Measurements from ENCODE around the gene NOD1. TPM values are rescaled to one million over a fixed set of nuclear protein-coding genes. Genes with fewer than 3 reads are reported as not detected.

NOD1 gene
- total RNA-seq, 1 experiment from 2014 or later: 8.1 TPM

DNA sequence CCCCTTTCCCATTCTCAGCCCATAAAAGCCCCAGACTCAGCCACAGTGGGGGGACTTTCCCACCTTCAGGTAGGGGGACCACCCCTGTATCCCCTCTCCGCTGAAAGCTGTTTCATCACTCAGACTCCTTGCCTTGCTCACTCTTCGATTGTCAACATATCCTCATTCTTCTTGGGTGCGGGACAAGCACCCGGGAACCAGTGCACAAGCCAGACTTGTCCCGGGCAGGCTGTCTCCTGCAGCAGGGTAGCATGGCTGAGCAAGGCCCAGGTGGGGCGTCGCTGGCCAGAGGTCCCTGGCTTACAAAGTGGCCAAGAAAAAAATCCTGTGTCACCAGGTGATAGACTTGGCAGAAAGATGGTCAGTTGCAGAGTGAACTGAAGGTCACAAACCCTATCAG lies 64.7 kb downstream of the NOD1 start:
- in situ Hi-C loops (cut with HindIII; ENCODE audit: low pct_unique_long_range_greater_than_20kb, low sequenced_read_pairs): no loop called here
- TF ChIP-seq TCF7L2 (IDR thresholded peaks at IDR 0.05; ENCODE audit: low read depth, low read length) (no peak), POLR2AphosphoS5 (IDR thresholded peaks at IDR 0.05; ENCODE audit: low read depth, low read length) (no peak), SIN3A (IDR thresholded peaks at IDR 0.05; ENCODE audit: borderline replicate concordance, insufficient read depth, low read depth, low read length) (no peak)
- TF ChIP-seq, protein P1, sequence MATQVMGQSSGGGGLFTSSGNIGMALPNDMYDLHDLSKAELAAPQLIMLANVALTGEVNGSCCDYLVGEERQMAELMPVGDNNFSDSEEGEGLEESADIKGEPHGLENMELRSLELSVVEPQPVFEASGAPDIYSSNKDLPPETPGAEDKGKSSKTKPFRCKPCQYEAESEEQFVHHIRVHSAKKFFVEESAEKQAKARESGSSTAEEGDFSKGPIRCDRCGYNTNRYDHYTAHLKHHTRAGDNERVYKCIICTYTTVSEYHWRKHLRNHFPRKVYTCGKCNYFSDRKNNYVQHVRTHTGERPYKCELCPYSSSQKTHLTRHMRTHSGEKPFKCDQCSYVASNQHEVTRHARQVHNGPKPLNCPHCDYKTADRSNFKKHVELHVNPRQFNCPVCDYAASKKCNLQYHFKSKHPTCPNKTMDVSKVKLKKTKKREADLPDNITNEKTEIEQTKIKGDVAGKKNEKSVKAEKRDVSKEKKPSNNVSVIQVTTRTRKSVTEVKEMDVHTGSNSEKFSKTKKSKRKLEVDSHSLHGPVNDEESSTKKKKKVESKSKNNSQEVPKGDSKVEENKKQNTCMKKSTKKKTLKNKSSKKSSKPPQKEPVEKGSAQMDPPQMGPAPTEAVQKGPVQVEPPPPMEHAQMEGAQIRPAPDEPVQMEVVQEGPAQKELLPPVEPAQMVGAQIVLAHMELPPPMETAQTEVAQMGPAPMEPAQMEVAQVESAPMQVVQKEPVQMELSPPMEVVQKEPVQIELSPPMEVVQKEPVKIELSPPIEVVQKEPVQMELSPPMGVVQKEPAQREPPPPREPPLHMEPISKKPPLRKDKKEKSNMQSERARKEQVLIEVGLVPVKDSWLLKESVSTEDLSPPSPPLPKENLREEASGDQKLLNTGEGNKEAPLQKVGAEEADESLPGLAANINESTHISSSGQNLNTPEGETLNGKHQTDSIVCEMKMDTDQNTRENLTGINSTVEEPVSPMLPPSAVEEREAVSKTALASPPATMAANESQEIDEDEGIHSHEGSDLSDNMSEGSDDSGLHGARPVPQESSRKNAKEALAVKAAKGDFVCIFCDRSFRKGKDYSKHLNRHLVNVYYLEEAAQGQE (IDR thresholded peaks at IDR 0.05; ENCODE audit: insufficient read depth in 1 of 2, low read depth in 2 of 2, low read length in 1 of 2): no peak
- TF ChIP-seq, protein P2, sequence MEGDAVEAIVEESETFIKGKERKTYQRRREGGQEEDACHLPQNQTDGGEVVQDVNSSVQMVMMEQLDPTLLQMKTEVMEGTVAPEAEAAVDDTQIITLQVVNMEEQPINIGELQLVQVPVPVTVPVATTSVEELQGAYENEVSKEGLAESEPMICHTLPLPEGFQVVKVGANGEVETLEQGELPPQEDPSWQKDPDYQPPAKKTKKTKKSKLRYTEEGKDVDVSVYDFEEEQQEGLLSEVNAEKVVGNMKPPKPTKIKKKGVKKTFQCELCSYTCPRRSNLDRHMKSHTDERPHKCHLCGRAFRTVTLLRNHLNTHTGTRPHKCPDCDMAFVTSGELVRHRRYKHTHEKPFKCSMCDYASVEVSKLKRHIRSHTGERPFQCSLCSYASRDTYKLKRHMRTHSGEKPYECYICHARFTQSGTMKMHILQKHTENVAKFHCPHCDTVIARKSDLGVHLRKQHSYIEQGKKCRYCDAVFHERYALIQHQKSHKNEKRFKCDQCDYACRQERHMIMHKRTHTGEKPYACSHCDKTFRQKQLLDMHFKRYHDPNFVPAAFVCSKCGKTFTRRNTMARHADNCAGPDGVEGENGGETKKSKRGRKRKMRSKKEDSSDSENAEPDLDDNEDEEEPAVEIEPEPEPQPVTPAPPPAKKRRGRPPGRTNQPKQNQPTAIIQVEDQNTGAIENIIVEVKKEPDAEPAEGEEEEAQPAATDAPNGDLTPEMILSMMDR (IDR thresholded peaks at IDR 0.05): no peak
- Histone ChIP-seq H3K4me1 (ENCODE audit: control insufficient read depth, insufficient read depth, low read length) (no peaks in the 10 kb centered on the region), H3K27ac (ENCODE audit: low read length) (no peak overlapping the region), H3K27me3 (ENCODE audit: control insufficient read depth, insufficient read depth, low read length) (no peaks in the 10 kb centered on the region), H3K36me3 (ENCODE audit: control insufficient read depth, insufficient read depth, low read length) (no peaks in the 10 kb centered on the region), H3K4me3 (ENCODE audit: low read depth in 2 of 2, low read length in 2 of 2) (no peak overlapping the region), H3K9me3 (ENCODE audit: control insufficient read depth, insufficient read depth, low read depth, low read length) (no peaks in the 10 kb centered on the region)
- intact Hi-C loops (cut with micrococcal nuclease; ENCODE audit: unreplicated experiment): loop anchor here (2.0 to 5.0 kb wide), 3 partner anchors 137 to 252 kb away; no protein-coding TSS in a partner anchor
- CTCF ChIA-PET: interaction anchor here (1.0 kb wide), 1 partner anchor 280 kb away, joined by 3 read pairs; no protein-coding TSS in a partner anchor
- ATAC-seq: no peak
- POLR2A ChIA-PET: no interaction called here
- BruUV-seq (replicated peaks): no TSS peak
- DNase-seq (ENCODE audit: low read depth, low spot score): no peak

DNA sequence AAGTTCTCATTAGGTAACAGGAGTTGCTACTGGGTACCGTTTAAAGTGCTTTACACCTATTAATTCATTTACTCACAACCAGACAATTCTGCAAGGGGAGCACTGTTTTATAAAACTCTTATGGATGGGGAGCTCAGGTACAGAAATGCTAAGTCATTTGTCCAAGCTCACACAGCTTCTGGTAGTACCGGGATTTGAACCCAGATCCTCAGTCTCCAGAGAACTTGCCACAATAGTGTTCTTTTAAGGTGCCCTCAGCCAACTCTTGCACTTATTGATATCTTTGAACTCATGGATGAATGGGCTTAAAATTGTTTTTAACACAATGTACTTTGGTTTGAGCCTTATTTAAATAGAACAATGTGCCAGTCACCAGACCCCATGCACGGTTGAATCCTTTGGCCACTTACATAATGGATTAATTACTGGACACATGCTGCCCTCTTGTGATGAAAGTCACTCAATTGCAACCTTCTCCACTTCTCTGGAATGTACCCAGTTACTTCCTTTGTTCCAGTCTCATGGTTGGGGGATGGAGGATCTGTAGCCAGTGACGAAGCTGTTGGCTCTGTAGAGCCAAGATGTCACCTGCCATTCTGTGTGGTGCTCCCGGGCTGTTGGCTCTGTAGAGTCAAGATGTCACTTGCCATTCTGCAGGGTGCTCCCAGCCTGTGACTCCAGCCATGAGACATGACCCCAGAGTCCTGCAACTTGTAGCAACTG lies 65.6 kb downstream of the NOD1 start:
- no peak for TF ChIP-seq SIN3A (IDR thresholded peaks at IDR 0.05; ENCODE audit: borderline replicate concordance, insufficient read depth, low read depth, low read length)
- TF ChIP-seq, protein P2 (IDR thresholded peaks at IDR 0.05): peak; percentile 58
- TF ChIP-seq POLR2AphosphoS5 (IDR thresholded peaks at IDR 0.05; ENCODE audit: low read depth, low read length): no peak
- TSS peak; percentile 16 for BruUV-seq (replicated peaks)
- ChIA-PET POLR2A (no interaction called here), CTCF (interaction anchor here (0.8 to 1.0 kb wide), 2 partner anchors 137 to 279 kb away, joined by 3 to 4 read pairs; no protein-coding TSS in a partner anchor)
- no peaks in the 10 kb centered on the region for H3K27me3 ChIP-seq (ENCODE audit: control insufficient read depth, insufficient read depth, low read length)
- in situ Hi-C loops (cut with HindIII; ENCODE audit: low pct_unique_long_range_greater_than_20kb, low sequenced_read_pairs): no loop called here
- no peaks in the 10 kb centered on the region for H3K36me3 ChIP-seq (ENCODE audit: control insufficient read depth, insufficient read depth, low read length)
- intact Hi-C loops (cut with micrococcal nuclease; ENCODE audit: unreplicated experiment): loop anchor here (2.0 to 5.0 kb wide), 3 partner anchors 136 to 251 kb away; no protein-coding TSS in a partner anchor
- H3K4me1 ChIP-seq (ENCODE audit: control insufficient read depth, insufficient read depth, low read length): no peaks in the 10 kb centered on the region
- H3K9me3 ChIP-seq (ENCODE audit: control insufficient read depth, insufficient read depth, low read depth, low read length): no peaks in the 10 kb centered on the region
- DNase-seq (ENCODE audit: low read depth, low spot score) (peak; percentile 52), ATAC-seq (peak; percentile 94)
- H3K27ac ChIP-seq (ENCODE audit: low read length): no peak overlapping the region
- H3K4me3 ChIP-seq (ENCODE audit: low read depth in 2 of 2, low read length in 2 of 2): no peak overlapping the region
